GM23338 (cell line): ENCODE results near the gene CD68. TPM values are rescaled to one million over a fixed set of nuclear protein-coding genes. Genes with fewer than 3 reads are reported as not detected.

Experiments used
- ATAC-seq: fragments of 200-7000 bp; cut with Tn5 transposase; 3 replicates; pipeline ENCODE4 v1.9.1; 2020
- DNase-seq: peaks from one replicate; pipeline ENCODE4 v3.0.0-alpha.2; 2015; ENCODE audit warnings: low spot score
- H2AFZ ChIP-seq: fragments of 200-600 bp; sonication (generic); 2 replicates; pipeline ENCODE4 v1.8.0; 2016; ENCODE audit warnings: antibody characterized with exemption, mild to moderate bottlenecking, moderate library complexity
- H3F3A ChIP-seq: fragments of 200-600 bp; sonication (generic); replicated peaks from 2 replicates; pipeline ENCODE4 v1.8.0; 2017; ENCODE audit warnings: antibody characterized with exemption, mixed run types, low read depth
- H3K27ac ChIP-seq: fragments of 200-600 bp; sonication (generic); 2 replicates; pipeline ENCODE4 v1.6.1; 2016; ENCODE audit warnings: low read depth
- H3K27me3 ChIP-seq: fragments of 200-600 bp; sonication (generic); 2 replicates; pipeline ENCODE4 v1.8.0; 2016; ENCODE audit warnings: mild to moderate bottlenecking, mixed run types, moderate library complexity; ENCODE audit not compliant: insufficient read depth
- H3K36me3 ChIP-seq: fragments of 200-600 bp; sonication (generic); 2 replicates; pipeline ENCODE4 v1.8.0; 2016; ENCODE audit warnings: mild to moderate bottlenecking; ENCODE audit not compliant: insufficient read depth
- H3K4me1 ChIP-seq: fragments of 200-600 bp; sonication (generic); 2 replicates; pipeline ENCODE4 v1.8.0; 2016; ENCODE audit warnings: mild to moderate bottlenecking, moderate library complexity; ENCODE audit not compliant: insufficient read depth
- H3K4me2 ChIP-seq: fragments of 200-600 bp; sonication (generic); 2 replicates; pipeline ENCODE4 v1.7.1; 2017; ENCODE audit warnings: mixed run types
- H3K4me3 ChIP-seq: fragments of 200-600 bp; sonication (generic); 2 replicates; pipeline ENCODE4 v1.6.1; 2016; ENCODE audit warnings: mixed run types
- H3K79me2 ChIP-seq: fragments of 200-600 bp; sonication (generic); replicated peaks from 2 replicates; pipeline ENCODE4 v1.8.0; 2017; ENCODE audit warnings: mild to moderate bottlenecking; ENCODE audit not compliant: insufficient read depth
- H3K9me2 ChIP-seq: fragments of 200-600 bp; sonication (generic); 2 replicates; pipeline ENCODE4 v1.8.0; 2017; ENCODE audit not compliant: insufficient read depth
- H4K20me1 ChIP-seq: fragments of 200-600 bp; sonication (generic); replicated peaks from 2 replicates; pipeline ENCODE4 v1.8.0; 2017; ENCODE audit warnings: mild to moderate bottlenecking; ENCODE audit not compliant: insufficient read depth
- H3K27ac Mint-ChIP-seq: 2 replicates; pipeline ENCODE4 v1.8.0; 2020; ENCODE audit warnings: inconsistent platforms, mild to moderate bottlenecking, moderate library complexity, mixed read lengths
- H3K27me3 Mint-ChIP-seq: 3 replicates; pipeline ENCODE4 v1.8.0; 2022; ENCODE audit warnings: low read depth, mild to moderate bottlenecking, moderate library complexity, mixed read lengths, inconsistent platforms; ENCODE audit not compliant: insufficient read depth, poor library complexity
- H3K36me3 Mint-ChIP-seq: 3 replicates; pipeline ENCODE4 v1.8.0; 2021; ENCODE audit warnings: low read depth, mild to moderate bottlenecking, inconsistent platforms, moderate library complexity, mixed read lengths
- H3K4me1 Mint-ChIP-seq: 3 replicates; pipeline ENCODE4 v1.8.0; 2020; ENCODE audit warnings: mild to moderate bottlenecking, inconsistent platforms, mixed read lengths
- H3K4me3 Mint-ChIP-seq: 3 replicates; pipeline ENCODE4 v1.8.0; 2021; ENCODE audit warnings: moderate library complexity, mild to moderate bottlenecking, inconsistent platforms, mixed read lengths
- H3K9me3 Mint-ChIP-seq: 3 replicates; pipeline ENCODE4 v1.8.0; 2020; ENCODE audit warnings: moderate library complexity, mild to moderate bottlenecking, inconsistent platforms, mixed read lengths
- CREB1 ChIP-seq: fragments of 250-450 bp; sonication (Bioruptor Pico); IDR thresholded peaks from 2 replicates; pipeline ENCODE4 v1.5.0; 2020; ENCODE audit warnings: low read depth, mild to moderate bottlenecking, moderate library complexity
- ETS1 ChIP-seq: IDR thresholded peaks from 2 replicates; pipeline ENCODE4 v1.6.1; 2016; ENCODE audit warnings: antibody characterized with exemption
- EZH2 ChIP-seq: fragments of 200-600 bp; sonication (generic); IDR thresholded peaks from one replicate; pipeline ENCODE4 v1.8.0; 2017; ENCODE audit warnings: antibody characterized with exemption, mild to moderate bottlenecking, low read depth; ENCODE audit not compliant: unreplicated experiment
- EZH2phosphoT487 ChIP-seq: fragments of 200-600 bp; sonication (generic); IDR thresholded peaks from one replicate; pipeline ENCODE4 v1.8.1; 2018; ENCODE audit warnings: antibody characterized with exemption; ENCODE audit not compliant: unreplicated experiment
- JUNB ChIP-seq: IDR thresholded peaks from one replicate; pipeline ENCODE4 v1.6.1; 2016; ENCODE audit warnings: antibody characterized with exemption; ENCODE audit not compliant: unreplicated experiment
- NANOG ChIP-seq: IDR thresholded peaks from 2 replicates; pipeline ENCODE4 v1.6.1; 2016; ENCODE audit warnings: antibody characterized with exemption, borderline replicate concordance
- POLR2AphosphoS5 ChIP-seq: IDR thresholded peaks from 2 replicates; pipeline ENCODE4 v1.6.1; 2016; ENCODE audit warnings: antibody characterized with exemption, low read depth
- REST ChIP-seq: IDR thresholded peaks from one replicate; pipeline ENCODE4 v1.6.1; 2018; ENCODE audit warnings: antibody characterized with exemption; ENCODE audit not compliant: unreplicated experiment
- STAT1 ChIP-seq: IDR thresholded peaks from one replicate; pipeline ENCODE4 v1.6.1; 2016; ENCODE audit warnings: antibody characterized with exemption; ENCODE audit not compliant: unreplicated experiment
- ZNF114 ChIP-seq: fragments of 250-450 bp; sonication (Bioruptor Pico); IDR thresholded peaks from 2 replicates; pipeline ENCODE4 v1.5.0; 2020; ENCODE audit warnings: mild to moderate bottlenecking, moderate library complexity
- ZNF331 ChIP-seq: fragments of 250-450 bp; sonication (Bioruptor Pico); IDR thresholded peaks from 2 replicates; pipeline ENCODE4 v1.5.0; 2020; ENCODE audit warnings: low read depth, mild to moderate bottlenecking, moderate library complexity
- ZNF462 ChIP-seq: fragments of 250-450 bp; sonication (Bioruptor Pico); IDR thresholded peaks from 2 replicates; pipeline ENCODE4 v1.5.0; 2020; ENCODE audit warnings: mild to moderate bottlenecking, moderate library complexity
- polyA plus RNA-seq: library from polyadenylated mRNA; unstranded; fragments of >200 nt; fragmentation: Nextera tagmentation; extraction: Ambion mirVana; gene quantifications from 2 replicates; pipeline ENCODE4 v1.2.1, GENCODE V29; 2016
- total RNA-seq: library from RNA; depleted of rRNA; stranded (reverse); fragments of >200 nt; shearing (Covaris generic); gene quantifications from 2 replicates; pipeline ENCODE4 v1.2.3, GENCODE V29; 2014
- TF ChIP-seq, protein P1 (sequence below), 2 experiments: fragments of 200-600 bp in 1 of 2; sonication (generic) in 1 of 2; conservative IDR thresholded peaks; 2 replicates each; pipeline versions ENCODE4 v1.5.1 to v1.6.1; 2016 to 2017; ENCODE audit warnings: antibody characterized with exemption in 2 of 2, low read depth in 2 of 2, mild to moderate bottlenecking in 2 of 2, moderate library complexity in 1 of 2

Gene CD68
- total and polyA plus RNA-seq, 2 experiments from 2014 or later, result not detected

- peak overlapping the region; percentile 51 for H3K4me3 Mint-ChIP-seq
- peak; percentile 74 for DNase-seq
- H3K4me2 ChIP-seq, result peak overlapping the region; percentile 70
These were observed 11.3 kb downstream of the CD68 start for GRCh38 chr17:7590743-7591142.

More at GRCh38 chr17:7590743-7591142, 11.3 kb downstream of the CD68 start:
- Histone ChIP-seq H3F3A (peaks cover 35% of the 10 kb centered on the region), H3K4me1 (peaks cover 14% of the 10 kb centered on the region), H4K20me1 (no peaks in the 10 kb centered on the region), H3K79me2 (peaks cover 5% of the 10 kb centered on the region), H3K27me3 (no peaks in the 10 kb centered on the region), H3K4me3 (peak overlapping the region; percentile 88), H3K36me3 (peaks cover 32% of the 10 kb centered on the region), H3K27ac (peak overlapping the region; percentile 97), H2AFZ (no peak overlapping the region), H3K9me2 (no peaks in the 10 kb centered on the region)
- ATAC-seq, result peak; percentile 51
- peaks cover 18% of the 10 kb centered on the region for H3K27me3 Mint-ChIP-seq
- H3K36me3 Mint-ChIP-seq, result peaks cover 63% of the 10 kb centered on the region
- peaks cover 36% of the 10 kb centered on the region for H3K4me1 Mint-ChIP-seq
- peak overlapping the region; percentile 96 for H3K27ac Mint-ChIP-seq
- TF ChIP-seq, protein P1, sequence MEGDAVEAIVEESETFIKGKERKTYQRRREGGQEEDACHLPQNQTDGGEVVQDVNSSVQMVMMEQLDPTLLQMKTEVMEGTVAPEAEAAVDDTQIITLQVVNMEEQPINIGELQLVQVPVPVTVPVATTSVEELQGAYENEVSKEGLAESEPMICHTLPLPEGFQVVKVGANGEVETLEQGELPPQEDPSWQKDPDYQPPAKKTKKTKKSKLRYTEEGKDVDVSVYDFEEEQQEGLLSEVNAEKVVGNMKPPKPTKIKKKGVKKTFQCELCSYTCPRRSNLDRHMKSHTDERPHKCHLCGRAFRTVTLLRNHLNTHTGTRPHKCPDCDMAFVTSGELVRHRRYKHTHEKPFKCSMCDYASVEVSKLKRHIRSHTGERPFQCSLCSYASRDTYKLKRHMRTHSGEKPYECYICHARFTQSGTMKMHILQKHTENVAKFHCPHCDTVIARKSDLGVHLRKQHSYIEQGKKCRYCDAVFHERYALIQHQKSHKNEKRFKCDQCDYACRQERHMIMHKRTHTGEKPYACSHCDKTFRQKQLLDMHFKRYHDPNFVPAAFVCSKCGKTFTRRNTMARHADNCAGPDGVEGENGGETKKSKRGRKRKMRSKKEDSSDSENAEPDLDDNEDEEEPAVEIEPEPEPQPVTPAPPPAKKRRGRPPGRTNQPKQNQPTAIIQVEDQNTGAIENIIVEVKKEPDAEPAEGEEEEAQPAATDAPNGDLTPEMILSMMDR (conservative IDR thresholded peaks at IDR 0.05; ENCODE audit: low read depth in 2 of 2), result no peak
- TF ChIP-seq CREB1 (CRISPR knock-in tag), result no peak
- TF ChIP-seq POLR2AphosphoS5, result no peak
- no peak for TF ChIP-seq ZNF114
- TF ChIP-seq JUNB, result no peak
- TF ChIP-seq ETS1, result no peak
- no peak for TF ChIP-seq ZNF462 (CRISPR knock-in tag)
- TF ChIP-seq EZH2phosphoT487, result no peak
- no peak for TF ChIP-seq STAT1
- TF ChIP-seq ZNF331 (CRISPR knock-in tag), result no peak
- TF ChIP-seq NANOG, result no peak
- TF ChIP-seq EZH2, result no peak
- TF ChIP-seq REST, result no peak
- no peaks in the 10 kb centered on the region for H3K9me3 Mint-ChIP-seq
